ENCODE measurements around the gene RNF19B.
A peak's percentile ranks its signal among the peaks of the same experiment; 100 is the strongest.
"Not testable (repeated sequence)": the region's sequence is repeated elsewhere in the genome, so short reads cannot be mapped to it uniquely, and the experiment has no call there.

The RNF19B gene

DNA sequence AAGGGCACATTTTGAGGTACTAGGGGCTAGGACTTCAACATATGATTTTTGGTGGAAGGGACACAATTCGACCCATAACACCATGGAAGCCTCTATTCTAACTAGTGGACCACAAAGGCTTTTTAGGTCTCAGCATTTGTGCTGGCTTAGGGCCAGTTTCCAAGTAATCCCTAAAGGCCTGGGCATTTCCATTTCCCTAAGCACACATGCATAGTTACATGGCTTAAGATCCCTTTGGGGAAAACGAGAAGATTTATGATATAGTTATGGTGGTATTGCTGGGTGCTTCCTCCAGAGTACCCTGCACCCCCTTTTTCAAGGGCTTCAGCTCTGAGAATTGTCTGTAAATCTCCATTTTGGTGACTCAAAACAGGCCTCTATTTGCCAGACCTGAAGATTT is 35.2 kb downstream of the RNF19B start:
- no peak for DNase-seq (ENCODE audit: low read depth in 3 of 3)

DNA sequence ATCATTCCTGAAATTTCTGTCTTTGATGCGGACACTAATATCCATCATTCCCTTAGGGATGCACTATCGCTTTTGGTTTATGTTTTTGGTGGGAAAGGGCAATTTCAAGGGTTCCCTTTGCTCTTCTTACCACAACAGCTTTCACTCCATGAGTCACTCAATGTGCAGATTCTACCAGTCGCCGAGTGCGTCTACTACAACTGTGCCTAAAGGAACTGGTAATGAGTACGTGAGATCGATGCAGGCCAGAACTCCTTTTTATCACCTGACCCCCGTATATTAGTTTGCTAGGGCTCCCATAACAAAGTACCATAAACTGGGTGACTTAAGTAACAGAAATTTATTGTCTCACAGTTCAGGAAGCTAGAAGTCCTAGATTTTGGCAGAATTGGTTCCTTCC is 35.9 kb downstream of the RNF19B start:
- no peak for DNase-seq (ENCODE audit: low read depth in 3 of 3)

DNA sequence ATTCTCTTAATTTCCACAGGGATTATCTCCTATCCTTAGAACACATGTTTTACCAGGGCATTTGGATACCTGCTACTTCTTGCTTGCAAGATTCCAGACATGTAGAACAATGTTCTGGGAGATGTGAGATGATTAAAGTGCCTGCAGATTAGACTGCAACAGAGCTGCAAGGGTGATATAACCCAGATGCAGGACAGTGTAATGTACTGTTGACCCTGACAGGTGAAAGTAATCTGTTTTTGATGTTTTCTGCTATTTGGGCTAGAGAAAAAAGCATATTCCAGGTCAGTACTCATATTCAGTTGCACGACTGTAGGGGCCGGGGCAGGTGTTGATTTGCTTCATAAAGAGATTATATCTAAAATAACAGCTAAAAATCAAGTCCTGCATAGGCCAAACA is 36.3 kb downstream of the RNF19B start:
- no peak for DNase-seq (ENCODE audit: low read depth in 3 of 3)

DNA sequence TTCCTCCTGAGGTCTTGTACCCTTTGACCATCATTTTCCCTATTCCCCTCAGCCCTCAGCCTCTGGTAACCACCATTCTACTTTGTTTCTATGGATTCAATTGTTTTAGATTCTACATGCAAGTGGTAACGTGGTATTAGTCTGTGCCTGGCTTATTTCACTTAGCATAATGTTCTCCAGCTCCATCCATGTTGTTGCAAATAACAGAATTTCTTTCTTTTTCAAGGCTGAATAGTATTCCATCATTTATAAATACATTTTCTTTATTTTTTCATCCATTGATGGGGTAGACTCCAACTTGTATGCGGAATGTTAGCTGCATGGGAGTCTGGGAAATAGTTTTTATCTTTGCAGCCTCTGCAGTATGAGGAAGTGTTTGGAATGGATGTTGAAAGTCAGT is 37.2 kb downstream of the RNF19B start:
- no peak for DNase-seq (ENCODE audit: low read depth in 3 of 3)

DNA sequence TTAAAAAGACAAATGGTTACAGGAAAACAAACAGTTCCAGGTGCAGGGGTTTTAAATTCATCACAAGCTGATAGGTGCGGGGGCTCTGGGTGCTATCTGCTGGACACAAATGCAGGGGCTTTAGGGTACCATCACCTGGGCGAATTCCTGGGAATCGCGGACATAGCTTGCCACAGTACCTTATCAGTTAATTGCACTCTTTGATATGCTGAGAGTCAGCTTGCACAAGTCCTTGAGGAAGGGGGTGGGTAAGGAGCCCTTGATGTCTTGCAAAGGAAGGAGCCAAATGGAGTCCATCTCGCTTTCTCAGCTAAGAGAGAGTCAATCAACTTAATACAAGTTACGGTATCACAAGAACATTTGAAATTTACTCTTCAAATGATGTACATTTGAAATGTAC is 38.0 kb downstream of the RNF19B start:
- no peak for DNase-seq (ENCODE audit: low read depth in 3 of 3)

DNA sequence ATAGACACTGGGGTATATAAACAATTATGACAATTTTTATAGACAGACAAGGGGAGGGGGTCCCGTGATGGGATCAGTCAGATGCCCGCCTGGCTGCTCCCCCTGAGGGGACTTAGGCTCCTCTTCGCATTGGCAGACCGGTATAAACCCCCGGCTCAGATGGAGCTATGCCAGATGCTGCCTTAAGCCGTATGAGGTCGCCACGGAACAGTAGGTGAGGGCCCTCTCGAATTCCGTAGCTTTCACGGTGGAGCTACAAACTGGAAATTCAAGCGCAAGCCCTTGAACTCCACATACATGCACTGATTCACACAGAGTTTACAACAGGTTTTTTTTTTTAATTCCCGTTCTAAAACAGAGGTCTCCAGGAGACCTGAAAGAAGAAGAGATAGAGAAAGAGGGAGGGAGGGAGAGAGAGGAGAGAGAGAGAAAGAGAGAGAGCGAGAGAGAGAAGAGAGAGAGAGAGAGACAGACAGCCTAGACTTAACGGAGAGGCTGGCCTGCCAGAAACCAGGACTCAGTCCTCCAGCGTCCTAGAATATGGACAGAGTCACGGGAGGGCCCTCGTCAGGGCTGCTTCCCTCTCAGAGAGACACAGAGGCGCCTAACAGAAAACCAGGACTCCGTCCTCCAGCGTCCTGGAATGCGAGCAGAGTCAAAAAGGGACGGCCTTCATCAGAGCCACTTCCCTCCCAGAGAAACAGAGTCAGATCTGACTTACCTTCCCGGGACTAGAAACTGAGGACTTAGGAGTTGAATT is 39.0 kb downstream of the RNF19B start:
- DNase-seq (ENCODE audit: low read depth in 3 of 3): peak in 1 of 3 donors; percentile 13

DNA sequence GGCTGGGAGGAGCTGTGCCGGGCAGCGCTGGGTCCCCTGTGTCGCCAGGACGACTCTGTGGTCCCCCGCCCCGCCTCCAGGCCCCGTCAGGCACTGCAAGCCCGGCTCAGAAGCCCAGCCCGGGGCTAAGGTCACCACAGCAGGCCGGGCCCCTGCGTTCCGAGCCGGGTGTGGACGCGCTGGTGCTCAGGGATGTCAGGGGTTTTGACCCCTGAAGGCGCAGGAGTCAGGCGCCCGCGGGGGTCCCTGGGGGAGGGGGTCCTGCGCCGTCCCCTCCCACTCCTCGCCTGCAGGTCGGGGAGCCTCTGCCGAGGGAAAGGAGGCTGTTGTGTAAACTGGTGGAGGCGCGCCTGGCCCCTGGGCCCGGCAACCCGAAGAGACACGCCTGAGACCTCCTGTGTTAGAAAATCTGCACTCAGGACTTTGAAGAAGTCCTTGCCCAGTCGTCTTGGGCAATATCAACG is 39.7 kb downstream of the RNF19B start:
- no peak for DNase-seq (ENCODE audit: low read depth in 3 of 3)

DNA sequence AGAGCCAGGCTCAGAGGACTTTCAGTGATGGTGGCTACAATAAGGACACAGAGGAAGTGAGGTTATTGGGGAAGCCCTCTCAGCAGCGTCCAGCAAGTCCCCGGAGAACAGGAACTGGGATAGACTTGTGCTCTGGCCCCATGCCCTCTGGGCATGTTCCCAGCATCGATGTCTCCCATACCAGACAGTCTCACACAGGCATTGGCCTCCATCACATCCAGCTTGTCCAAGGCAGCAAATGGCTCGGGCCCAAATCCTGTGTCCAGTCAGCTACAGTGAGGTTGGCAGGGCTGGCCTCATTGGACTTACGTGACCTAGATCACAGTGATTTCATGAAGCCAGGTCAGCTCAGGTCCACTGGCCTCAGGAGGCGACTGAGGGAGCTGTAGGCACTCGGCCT is 43.8 kb downstream of the RNF19B start:
- no peak for DNase-seq (ENCODE audit: low read depth in 3 of 3)

DNA sequence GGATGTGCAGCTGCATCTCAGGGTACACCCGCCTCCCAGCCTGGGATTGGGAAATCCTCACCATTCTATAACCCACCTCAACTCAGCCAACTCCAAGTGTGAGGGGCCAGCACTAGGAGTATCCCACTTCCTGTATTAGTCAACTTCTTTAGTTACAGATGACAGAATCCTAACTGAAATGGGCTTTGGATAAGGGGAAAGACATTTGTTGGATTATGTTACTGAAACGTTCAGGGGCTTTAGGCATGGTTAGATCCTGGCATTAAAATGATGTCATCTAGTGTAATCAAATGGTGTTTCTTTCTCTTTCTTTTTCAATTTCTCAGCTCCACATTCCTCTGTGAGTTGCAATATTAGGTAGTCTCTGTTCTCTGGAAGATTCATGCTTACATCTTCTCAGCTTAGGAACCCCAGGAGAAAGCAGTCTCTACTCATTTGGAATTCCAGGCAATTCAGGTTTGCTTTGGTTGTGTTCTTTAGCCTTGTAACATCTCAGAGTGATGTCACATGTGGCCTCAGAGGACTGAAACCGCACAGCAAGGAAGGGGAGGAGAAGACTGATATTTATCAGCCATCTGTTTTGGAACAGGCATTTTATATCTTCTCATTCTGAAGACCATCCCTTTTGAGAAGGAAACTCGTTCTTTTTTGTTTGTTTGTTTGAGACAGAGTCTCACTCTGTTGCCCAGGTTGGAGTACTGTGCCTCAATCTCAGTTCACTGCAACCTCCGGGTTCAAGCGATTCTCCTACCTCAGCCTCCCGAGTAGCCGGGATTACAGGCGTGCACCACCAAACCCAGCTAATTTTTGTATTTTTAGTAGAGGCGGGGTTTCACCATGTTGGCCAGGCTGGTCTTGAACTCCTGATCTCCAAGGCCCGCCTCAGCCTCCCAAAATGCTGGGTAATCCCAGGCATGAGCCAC is 44.5 kb downstream of the RNF19B start:
- no peak for DNase-seq (ENCODE audit: low read depth in 3 of 3)

DNA sequence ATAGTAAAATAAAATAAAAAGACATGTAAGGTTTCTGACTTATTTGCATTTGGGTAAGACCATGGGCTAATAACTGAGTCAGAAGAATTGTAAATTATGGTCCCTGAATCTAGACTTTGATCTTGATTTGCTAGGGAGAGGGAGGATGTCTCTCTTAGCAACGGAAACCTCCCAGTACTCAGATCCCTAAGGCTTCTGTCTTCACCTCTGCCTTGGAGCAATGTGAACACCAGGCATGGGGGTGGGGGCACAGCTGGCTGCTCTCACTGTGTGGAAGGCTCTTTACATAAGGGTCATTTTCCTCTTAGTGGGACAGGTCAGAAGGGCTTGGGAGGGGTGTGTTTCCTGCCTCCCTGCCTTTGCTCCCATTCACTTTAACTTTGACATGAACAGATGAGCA is 46.4 kb downstream of the RNF19B start:
- DNase-seq (ENCODE audit: low read depth in 3 of 3): no peak

DNA sequence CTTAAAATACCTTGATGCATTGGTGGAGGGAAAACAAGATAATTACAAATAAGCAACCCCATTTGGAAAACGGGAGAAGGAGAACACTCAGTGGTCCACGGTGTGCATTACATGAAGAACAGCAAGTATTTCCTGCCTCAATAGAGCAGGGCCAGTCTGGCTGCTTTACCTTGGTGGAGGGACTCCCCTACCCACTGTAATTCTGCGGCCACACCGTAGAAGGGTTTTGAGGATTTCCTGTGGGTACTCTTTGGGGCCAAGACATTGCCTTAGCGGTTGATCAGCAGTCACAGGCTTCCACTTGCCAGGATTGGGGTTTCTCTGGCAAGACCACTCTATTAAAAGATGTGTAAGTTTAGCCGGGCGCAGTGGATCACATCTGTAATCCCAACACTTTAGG is 47.1 kb downstream of the RNF19B start:
- no peak for DNase-seq (ENCODE audit: low read depth in 3 of 3)

DNA sequence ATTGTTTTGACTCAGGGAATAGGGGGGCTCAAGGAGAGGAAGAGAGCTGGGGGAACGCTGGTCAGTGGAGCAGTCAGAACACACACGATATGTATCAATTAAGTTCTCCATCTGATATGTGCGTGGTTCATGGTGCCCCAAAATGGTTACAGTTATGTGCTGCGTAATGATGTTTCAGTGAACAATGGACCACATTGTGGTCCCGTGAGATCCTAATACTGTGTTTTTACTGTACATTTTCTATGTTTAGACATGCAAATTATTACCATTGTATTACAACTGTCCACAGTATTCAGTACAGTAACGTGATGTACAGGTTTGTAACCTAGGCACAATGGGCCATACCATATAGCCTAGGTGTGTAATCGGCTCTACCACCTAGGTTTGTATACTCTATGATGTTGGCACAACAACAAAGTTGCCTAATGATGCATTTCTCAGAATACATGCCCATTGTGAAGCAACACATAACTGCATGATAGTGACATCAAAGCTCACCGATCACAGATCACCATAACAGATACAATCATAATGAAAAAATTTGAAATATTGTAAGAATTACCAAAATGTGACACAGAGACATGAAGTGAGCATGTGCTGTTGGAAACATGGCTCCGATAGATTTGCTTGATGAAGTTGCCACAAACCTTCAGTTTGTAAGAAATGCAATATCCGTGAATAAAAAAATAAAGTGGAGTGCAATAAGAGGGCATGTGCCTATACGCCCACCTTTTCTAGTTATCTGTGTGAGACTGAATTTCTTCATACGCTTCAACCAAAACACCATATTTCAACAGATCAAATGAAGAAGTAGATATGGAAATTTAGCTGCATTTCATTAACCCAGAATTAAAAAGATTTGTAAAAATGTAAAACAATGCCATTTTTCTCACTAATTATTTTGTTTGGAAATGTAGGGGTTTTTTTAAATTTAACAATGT is 48.6 kb downstream of the RNF19B start:
- no peak for DNase-seq (ENCODE audit: low read depth in 3 of 3)

DNA sequence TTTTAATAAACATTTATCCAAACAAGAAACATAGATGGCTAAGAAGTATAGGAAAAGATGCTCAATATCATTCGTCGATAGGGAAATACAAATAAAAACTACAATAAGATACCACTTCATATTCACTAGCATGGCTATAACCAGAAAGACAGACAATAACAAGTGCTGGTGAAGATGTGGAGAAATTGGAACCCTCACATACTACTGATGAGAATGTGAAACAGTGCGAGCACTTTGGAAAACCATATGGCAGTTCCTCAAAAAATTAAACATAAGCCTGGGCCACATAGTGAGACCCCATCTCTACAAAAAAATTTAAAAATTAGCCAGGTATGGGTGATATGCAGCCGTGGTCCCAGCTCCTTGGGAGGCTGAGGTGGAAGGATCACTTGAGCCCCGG is 54.3 kb downstream of the RNF19B start:
- DNase-seq (ENCODE audit: low read depth in 3 of 3): no peak

DNA sequence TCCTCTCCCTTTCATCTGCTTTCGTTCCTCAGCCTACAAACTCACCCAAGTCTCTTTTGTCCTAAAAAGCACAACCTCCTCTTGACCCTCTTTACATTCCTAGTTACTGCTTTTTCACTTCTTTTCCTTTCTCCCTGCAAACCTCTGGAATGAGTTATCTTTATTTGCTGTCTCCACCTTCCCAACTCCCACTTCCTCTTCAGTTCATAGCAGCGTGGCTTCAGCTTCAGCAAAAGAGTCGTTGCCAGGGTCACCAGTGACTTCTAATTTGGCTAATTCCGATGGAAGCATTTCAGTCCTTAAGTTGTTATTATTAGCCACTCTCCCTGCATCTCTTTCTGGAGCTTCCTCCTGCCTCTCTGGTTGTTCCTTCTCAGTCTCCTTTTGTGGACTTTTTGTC is 57.2 kb downstream of the RNF19B start:
- DNase-seq (ENCODE audit: low read depth in 3 of 3): no peak

DNA sequence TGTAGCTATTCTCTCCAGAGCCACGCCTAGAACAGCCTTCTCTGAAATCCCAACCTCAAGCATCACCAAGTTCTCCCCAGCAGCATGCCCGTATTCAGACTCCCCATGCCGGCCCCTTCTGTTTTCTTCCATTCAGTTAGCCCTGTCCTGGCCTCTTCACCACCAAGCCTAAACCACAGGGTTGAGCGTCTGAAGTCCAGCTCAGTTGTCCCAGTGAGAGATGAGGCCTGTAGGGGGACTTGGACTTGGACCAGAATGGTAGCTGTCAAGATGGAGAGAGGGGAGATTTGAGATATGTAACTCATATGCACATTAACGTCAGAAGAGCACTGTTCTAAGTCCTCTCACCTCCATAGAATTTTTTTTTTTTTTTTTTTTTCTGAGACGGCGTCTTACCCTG is 58.0 kb downstream of the RNF19B start:
- no peak for DNase-seq (ENCODE audit: low read depth in 3 of 3)

DNA sequence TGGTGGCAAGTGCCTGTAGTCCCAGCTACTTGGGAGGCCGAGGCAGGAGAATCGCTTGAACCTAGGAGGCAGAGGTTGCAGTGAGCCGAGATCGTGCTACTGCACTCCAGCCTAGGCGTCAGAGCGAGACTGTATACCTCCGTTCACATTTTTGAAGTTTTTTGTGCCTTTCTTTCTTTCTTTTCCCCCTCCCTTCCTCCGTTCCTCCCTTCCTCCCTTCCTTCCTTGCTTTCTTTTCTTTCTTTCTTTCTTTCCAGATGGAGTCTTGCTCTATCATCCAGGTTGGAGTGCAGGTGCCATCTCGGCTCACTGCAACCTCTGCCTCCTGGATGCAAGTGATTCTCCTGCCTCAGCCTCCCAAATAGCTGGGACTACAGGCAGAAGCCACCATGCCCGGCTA is 59.0 kb downstream of the RNF19B start:
- DNase-seq (ENCODE audit: low read depth in 3 of 3): not testable (repeated sequence)

DNA sequence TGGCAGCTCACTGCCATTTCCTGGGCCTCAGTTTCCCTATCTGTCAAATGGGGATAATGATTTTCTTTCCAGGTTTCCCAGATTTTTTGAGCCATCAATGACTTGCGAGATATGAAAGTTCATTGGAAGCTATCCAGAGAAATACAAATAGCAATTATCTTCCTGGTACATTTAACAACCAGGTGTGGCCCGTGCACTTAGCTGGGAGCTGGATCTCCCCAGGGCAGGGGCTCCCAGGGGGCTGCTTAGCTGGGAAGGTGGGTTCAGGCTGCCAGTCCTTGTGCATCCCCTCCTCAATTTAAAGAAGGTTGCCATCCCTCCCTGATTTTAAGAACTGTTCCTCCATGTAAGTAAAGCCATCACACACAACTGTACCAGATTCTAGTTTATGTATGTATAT is 59.8 kb downstream of the RNF19B start:
- DNase-seq (ENCODE audit: low read depth in 3 of 3): no peak

DNA sequence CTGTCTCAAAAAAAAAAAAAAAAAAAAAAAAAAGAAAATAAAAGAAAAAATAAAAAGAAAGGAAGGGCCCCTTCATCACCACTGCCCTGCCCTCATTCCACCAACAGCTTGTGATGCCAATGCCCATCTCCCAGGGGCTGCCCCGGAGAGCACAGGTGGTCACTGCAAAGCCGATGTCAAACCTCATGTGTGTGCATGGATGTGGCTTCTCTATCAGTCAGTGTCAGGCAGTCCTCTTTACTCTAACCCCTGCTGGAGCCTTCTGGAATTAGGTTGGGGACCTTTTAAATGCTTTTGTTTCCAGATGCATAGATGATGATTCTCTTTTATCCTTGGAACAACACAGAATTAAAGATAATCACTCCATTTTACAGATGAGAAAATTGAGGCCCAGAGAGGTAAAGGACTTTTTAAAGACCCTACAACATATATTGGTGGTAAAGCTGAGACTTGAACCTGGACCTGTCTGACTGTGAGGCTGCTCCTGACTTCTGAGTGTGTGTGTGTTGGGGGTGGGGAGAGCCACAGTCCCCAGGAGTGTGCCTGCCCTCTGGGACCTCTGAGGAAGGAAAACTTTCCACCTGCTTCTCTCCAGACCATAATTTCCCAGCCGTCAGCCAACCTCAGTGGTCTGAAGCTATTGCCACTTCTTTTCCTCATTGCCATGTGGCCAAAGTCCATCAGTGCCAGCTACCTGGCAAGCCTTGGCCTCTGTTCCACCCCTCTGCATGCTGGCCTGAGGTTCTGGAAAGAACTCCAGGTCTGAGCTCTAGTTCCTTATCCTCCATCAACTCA is 60.4 kb downstream of the RNF19B start:
- no peak for DNase-seq (ENCODE audit: low read depth in 3 of 3)

DNA sequence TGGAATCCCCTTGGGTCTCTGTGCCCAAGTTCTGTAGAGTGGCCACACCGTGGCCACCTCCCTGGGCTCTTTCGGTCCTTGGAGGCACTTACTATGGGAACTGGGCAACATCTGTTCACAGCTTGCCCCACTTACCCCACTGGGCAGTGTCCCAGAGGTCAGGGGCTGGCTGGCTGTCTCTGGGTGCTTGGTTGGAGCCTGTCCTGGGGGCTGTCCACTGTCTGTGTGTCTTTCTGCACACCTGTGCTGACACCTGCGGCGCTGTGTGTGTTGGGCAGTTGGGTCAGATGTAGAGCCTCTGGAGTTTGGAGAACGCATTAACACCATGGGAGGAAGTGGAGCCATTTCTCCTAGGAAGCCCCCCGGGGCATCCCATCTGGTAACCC is 62.1 kb downstream of the RNF19B start:
- DNase-seq (ENCODE audit: low read depth in 3 of 3): no peak

DNA sequence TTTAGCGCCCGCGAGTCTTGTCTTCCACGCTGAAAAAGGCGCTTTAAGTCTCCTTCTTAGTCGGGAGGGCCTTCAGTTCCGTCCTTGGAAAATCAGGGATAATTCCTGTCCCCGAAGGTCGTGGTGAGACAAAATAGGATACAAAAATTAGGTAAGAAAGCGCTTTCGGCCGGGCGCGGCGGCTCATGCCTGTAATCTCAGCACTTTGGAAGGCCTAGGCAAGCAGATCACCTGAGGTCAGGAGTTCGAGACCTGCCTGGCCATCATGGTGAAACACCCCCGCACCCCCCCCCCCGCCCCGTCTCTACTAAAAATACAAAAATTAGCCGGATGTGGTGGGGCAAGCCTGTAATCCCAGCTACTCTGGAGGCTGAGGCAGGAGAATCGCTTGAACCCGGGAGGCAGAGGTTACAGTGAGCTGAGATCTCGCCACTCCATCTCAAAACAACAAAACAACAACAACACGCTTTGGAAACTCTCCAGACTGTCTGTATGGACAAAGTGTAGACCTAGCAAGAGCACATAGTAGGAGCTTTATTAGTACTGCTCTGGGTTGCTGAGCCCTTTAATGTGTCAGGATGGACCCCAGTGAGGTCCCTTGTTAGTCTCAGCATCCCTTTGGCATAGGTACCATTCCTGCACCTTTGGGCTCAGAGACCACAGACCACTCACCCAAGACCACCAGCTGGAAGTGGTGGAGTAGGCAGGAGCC is 62.6 kb downstream of the RNF19B start:
- no peak for DNase-seq (ENCODE audit: low read depth in 3 of 3)
